ENCODE data around the gene CHAD.

The CHAD gene

DNA sequence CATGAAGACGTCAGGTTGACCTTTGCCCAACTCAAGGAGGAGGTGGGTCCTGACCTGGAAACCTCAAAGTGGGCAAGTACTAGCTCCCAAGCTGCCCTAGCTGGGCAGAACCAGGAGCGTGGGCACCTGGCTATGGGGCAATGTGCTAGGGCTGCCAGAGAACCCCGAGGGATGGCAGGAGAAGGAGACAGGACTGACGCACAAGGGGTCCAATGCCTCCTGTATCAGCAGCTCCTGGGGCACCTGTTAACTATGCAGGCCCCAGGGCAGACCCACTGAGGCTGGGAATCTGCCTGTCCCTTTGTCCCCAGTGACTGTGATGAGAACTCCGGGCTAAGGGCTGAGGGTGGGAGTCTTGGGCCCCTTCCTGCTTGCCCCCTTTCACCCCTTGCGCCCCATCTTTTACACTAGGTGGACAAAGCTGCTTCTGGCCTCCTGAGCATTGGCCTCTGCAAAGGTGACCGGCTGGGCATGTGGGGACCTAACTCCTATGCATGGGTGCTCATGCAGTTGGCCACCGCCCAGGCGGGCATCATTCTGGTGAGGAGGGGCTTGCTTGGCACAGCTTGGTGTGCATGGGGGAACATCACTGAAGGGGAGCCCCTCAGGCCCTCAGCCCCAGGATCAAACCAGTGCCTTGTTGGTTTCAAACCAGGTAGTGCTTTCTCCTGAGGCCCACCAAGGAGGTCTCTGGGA is 7.7 kb downstream of the CHAD start:
- H2BK120ac ChIP-seq (ENCODE audit: low read depth, low read length), result no peak overlapping the region
- no peaks in the 10 kb centered on the region for H3K79me1 ChIP-seq (replicated peaks; ENCODE audit: low read length, poor library complexity, severe bottlenecking)
- no peak overlapping the region for H2BK5ac ChIP-seq (ENCODE audit: low read depth, low read length, poor library complexity, severe bottlenecking)
- no peak overlapping the region for H2BK12ac ChIP-seq (ENCODE audit: low read length in 2 of 2)
- no peaks in the 10 kb centered on the region for H3K27me3 ChIP-seq (ENCODE audit: control insufficient read depth in 1 of 2, insufficient read depth in 1 of 2, low read length in 2 of 2)
- H3K4me2 ChIP-seq (ENCODE audit: low read length, poor library complexity, severe bottlenecking), result no peak overlapping the region
- no peak overlapping the region for H3K27ac ChIP-seq (ENCODE audit: low read length, poor library complexity, severe bottlenecking)
- H3K23ac ChIP-seq (ENCODE audit: low read length in 2 of 2), result no peak overlapping the region
- no peak overlapping the region for H2AK5ac ChIP-seq (ENCODE audit: low read length, severe bottlenecking)
- no peak overlapping the region for H3K18ac ChIP-seq (ENCODE audit: low read depth in 1 of 2, low read length in 2 of 2)
- H3K36me3 ChIP-seq (ENCODE audit: control insufficient read depth in 1 of 2, insufficient read depth in 2 of 2, low read depth in 1 of 2, low read length in 2 of 2), result peaks cover 0 to 51% of the 10 kb centered on the region in 2 experiments
- no peak overlapping the region for H2AFZ ChIP-seq (ENCODE audit: low read depth, low read length)
- no peak overlapping the region for H4K8ac ChIP-seq (ENCODE audit: low read length)
- no peak overlapping the region for H3K14ac ChIP-seq (ENCODE audit: low read length in 2 of 2)
- no peak overlapping the region for H2BK15ac ChIP-seq (ENCODE audit: low read depth, poor library complexity, severe bottlenecking)
- H3K4me3 ChIP-seq (ENCODE audit: insufficient read depth in 1 of 2, low read depth in 1 of 2, low read length in 2 of 2), result no peak overlapping the region
- peaks cover 8% of the 10 kb centered on the region for H3K4me1 ChIP-seq (ENCODE audit: control insufficient read depth, insufficient read depth, low read depth, low read length)
- WGBS, result 94% methylated on average over 9 of the region's 9 CpGs
- peak overlapping the region in 1 of 2 experiments; percentile 6 for H3K4ac ChIP-seq (ENCODE audit: low read depth in 1 of 2, low read length in 2 of 2)
- H3K9me3 ChIP-seq (ENCODE audit: control insufficient read depth, low read length), result no peaks in the 10 kb centered on the region
- no peak overlapping the region for H3K9ac ChIP-seq (ENCODE audit: low read length)
- H4K91ac ChIP-seq (ENCODE audit: low read length), result no peak overlapping the region
- no peak for DNase-seq

DNA sequence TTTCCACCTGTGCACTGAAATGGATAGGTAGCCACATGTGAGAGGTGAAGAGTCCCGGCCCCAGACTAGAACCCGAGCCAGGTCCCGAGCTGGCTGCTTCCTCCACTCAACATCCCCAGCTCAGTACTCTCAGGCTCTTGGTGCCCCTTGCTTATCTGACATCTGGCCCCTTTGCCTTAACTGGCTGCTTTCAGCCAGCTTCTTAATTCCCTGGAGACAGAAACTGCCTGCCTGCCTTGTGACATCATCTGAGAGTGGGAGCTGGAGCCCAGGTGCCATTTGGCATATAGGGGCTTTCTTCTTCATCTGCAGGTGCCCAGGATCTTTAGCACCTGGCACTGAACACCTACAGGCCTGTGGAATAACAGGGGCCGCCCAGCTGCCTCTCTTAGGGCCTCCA is 8.9 kb downstream of the CHAD start:
- Histone ChIP-seq H3K27ac (ENCODE audit: low read length, poor library complexity, severe bottlenecking) (no peak overlapping the region), H3K23ac (ENCODE audit: low read length in 2 of 2) (no peak overlapping the region), H2BK120ac (ENCODE audit: low read depth, low read length) (no peak overlapping the region), H2BK15ac (ENCODE audit: low read depth, poor library complexity, severe bottlenecking) (no peak overlapping the region), H3K9me3 (ENCODE audit: control insufficient read depth, low read length) (no peaks in the 10 kb centered on the region), H3K4me3 (ENCODE audit: insufficient read depth in 1 of 2, low read depth in 1 of 2, low read length in 2 of 2) (no peak overlapping the region), H3K9ac (ENCODE audit: low read length) (no peak overlapping the region), H2AK5ac (ENCODE audit: low read length, severe bottlenecking) (no peak overlapping the region), H3K4ac (ENCODE audit: low read depth in 1 of 2, low read length in 2 of 2) (no peak overlapping the region), H3K79me1 (replicated peaks; ENCODE audit: low read length, poor library complexity, severe bottlenecking) (peaks cover 3% of the 10 kb centered on the region), H2BK12ac (ENCODE audit: low read length in 2 of 2) (no peak overlapping the region), H3K36me3 (ENCODE audit: control insufficient read depth in 1 of 2, insufficient read depth in 2 of 2, low read depth in 1 of 2, low read length in 2 of 2) (peaks cover 0 to 52% of the 10 kb centered on the region in 2 experiments), H3K18ac (ENCODE audit: low read depth in 1 of 2, low read length in 2 of 2) (no peak overlapping the region), H2AFZ (ENCODE audit: low read depth, low read length) (no peak overlapping the region), H3K14ac (ENCODE audit: low read length in 2 of 2) (no peak overlapping the region), H4K8ac (ENCODE audit: low read length) (no peak overlapping the region), H3K27me3 (ENCODE audit: control insufficient read depth in 1 of 2, insufficient read depth in 1 of 2, low read length in 2 of 2) (no peaks in the 10 kb centered on the region), H2BK5ac (ENCODE audit: low read depth, low read length, poor library complexity, severe bottlenecking) (no peak overlapping the region), H4K91ac (ENCODE audit: low read length) (no peak overlapping the region), H3K4me1 (ENCODE audit: control insufficient read depth, insufficient read depth, low read depth, low read length) (peaks cover 8% of the 10 kb centered on the region), H3K4me2 (ENCODE audit: low read length, poor library complexity, severe bottlenecking) (no peak overlapping the region)
- DNase-seq, result no peak
- 96% methylated on average over 4 of the region's 4 CpGs for WGBS

DNA sequence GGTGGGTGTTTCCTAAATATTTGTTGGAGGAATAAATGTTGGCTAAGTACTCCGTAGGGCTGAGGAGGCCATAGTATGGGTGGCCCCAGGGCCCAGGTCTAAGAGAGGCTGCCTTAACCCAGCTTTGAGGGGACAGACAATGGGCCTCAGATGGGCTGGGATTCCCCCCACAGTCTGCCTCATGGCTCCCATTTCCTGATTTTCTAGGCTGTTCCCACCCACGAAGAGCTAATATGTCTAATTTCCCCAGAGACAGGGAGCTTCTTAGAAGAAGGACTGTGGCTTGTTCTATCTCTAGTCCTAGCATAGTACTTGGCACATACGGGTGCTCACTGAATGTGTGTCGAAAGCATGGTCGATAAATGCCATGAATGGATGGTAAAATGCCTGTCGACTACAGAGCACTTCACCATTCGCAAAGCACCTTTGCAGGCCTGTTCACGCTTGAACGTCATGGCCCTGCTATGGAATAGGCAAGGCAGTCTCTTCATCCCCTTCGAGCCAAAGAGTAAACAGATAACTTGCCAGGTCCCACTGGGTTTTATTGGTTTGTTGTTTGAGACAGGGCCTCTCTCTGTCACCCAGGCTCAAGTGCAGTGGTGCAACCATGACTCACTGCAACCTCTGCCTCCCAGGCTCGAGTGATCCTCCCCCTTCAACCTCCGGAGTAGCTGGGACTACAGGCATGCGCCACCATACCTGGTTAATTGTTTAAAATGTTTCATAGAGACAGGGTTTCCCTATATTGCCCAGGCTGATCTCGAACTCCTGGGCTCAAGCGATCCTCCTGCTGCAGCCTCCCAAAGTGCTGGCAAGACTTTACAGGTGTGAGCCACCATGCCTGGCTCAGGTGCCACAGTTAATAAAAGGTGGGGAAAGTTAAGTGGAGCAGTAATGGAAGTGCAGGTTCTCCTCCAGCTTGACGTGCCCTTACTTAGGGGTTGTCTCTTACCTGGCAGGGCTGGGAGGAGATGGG is 9.7 kb downstream of the CHAD start:
- 80% methylated on average over 16 of the region's 16 CpGs for WGBS

DNA sequence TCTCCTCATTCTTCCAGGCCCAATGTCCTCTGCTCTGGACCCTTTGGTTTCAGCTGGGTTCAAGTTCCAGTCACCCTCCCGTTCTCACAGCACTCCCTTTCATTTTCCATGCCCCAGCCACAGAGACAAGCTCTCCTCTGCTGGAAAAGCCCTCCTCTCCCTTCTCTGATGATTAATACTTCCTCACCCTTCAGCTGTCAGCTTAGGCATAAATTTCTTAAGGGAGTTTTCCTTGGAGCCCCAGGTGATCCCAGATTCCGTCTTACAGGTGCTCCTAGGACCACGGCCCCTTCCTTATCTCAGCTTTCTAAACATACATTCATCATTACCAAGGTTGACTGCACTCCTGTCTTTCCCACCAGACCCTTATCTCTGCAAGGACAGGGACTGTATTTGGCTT is 10.4 kb downstream of the CHAD start:
- no peak overlapping the region for H3K23ac ChIP-seq (ENCODE audit: low read length in 2 of 2)

More for the DNA sequence above, 9.7 kb downstream of the CHAD start:
- H3K9ac ChIP-seq (ENCODE audit: low read length), result no peak overlapping the region
- no peak overlapping the region for H3K27ac ChIP-seq (ENCODE audit: low read length, poor library complexity, severe bottlenecking)
- no peak overlapping the region for H3K4ac ChIP-seq (ENCODE audit: low read depth in 1 of 2, low read length in 2 of 2)
- H3K18ac ChIP-seq (ENCODE audit: low read depth in 1 of 2, low read length in 2 of 2), result no peak overlapping the region
- H2AK5ac ChIP-seq (ENCODE audit: low read length, severe bottlenecking), result no peak overlapping the region
- peaks cover 3% of the 10 kb centered on the region for H3K79me1 ChIP-seq (replicated peaks; ENCODE audit: low read length, poor library complexity, severe bottlenecking)
- H3K36me3 ChIP-seq (ENCODE audit: control insufficient read depth in 1 of 2, insufficient read depth in 2 of 2, low read depth in 1 of 2, low read length in 2 of 2), result peaks cover 0 to 46% of the 10 kb centered on the region in 2 experiments
- no peak overlapping the region for H3K4me2 ChIP-seq (ENCODE audit: low read length, poor library complexity, severe bottlenecking)
- H4K91ac ChIP-seq (ENCODE audit: low read length), result no peak overlapping the region
- no peaks in the 10 kb centered on the region for H3K27me3 ChIP-seq (ENCODE audit: control insufficient read depth in 1 of 2, insufficient read depth in 1 of 2, low read length in 2 of 2)
- peak; percentile 69 for DNase-seq
- H2BK120ac ChIP-seq (ENCODE audit: low read depth, low read length), result no peak overlapping the region
- H2BK12ac ChIP-seq (ENCODE audit: low read length in 2 of 2), result no peak overlapping the region
- no peak overlapping the region for H3K14ac ChIP-seq (ENCODE audit: low read length in 2 of 2)
- H2AFZ ChIP-seq (ENCODE audit: low read depth, low read length), result no peak overlapping the region
- H3K4me3 ChIP-seq (ENCODE audit: insufficient read depth in 1 of 2, low read depth in 1 of 2, low read length in 2 of 2), result no peak overlapping the region
- peaks cover 8% of the 10 kb centered on the region for H3K4me1 ChIP-seq (ENCODE audit: control insufficient read depth, insufficient read depth, low read depth, low read length)
- no peak overlapping the region for H2BK5ac ChIP-seq (ENCODE audit: low read depth, low read length, poor library complexity, severe bottlenecking)
- no peaks in the 10 kb centered on the region for H3K9me3 ChIP-seq (ENCODE audit: control insufficient read depth, low read length)
- H2BK15ac ChIP-seq (ENCODE audit: low read depth, poor library complexity, severe bottlenecking), result no peak overlapping the region
- no peak overlapping the region for H3K23ac ChIP-seq (ENCODE audit: low read length in 2 of 2)
- H4K8ac ChIP-seq (ENCODE audit: low read length), result no peak overlapping the region

More for the DNA sequence above, 10.4 kb downstream of the CHAD start:
- H2AK5ac ChIP-seq (ENCODE audit: low read length, severe bottlenecking), result no peak overlapping the region
- no peak overlapping the region for H3K27ac ChIP-seq (ENCODE audit: low read length, poor library complexity, severe bottlenecking)
- H2BK120ac ChIP-seq (ENCODE audit: low read depth, low read length), result no peak overlapping the region
- H3K9me3 ChIP-seq (ENCODE audit: control insufficient read depth, low read length), result no peaks in the 10 kb centered on the region
- peaks cover 3% of the 10 kb centered on the region for H3K79me1 ChIP-seq (replicated peaks; ENCODE audit: low read length, poor library complexity, severe bottlenecking)
- no peak for DNase-seq
- no peak overlapping the region for H2AFZ ChIP-seq (ENCODE audit: low read depth, low read length)
- H2BK5ac ChIP-seq (ENCODE audit: low read depth, low read length, poor library complexity, severe bottlenecking), result no peak overlapping the region
- H3K18ac ChIP-seq (ENCODE audit: low read depth in 1 of 2, low read length in 2 of 2), result no peak overlapping the region
- peaks cover 0 to 40% of the 10 kb centered on the region in 2 experiments for H3K36me3 ChIP-seq (ENCODE audit: control insufficient read depth in 1 of 2, insufficient read depth in 2 of 2, low read depth in 1 of 2, low read length in 2 of 2)
- WGBS, result 85% methylated on average over 3 of the region's 3 CpGs
- H3K4me3 ChIP-seq (ENCODE audit: insufficient read depth in 1 of 2, low read depth in 1 of 2, low read length in 2 of 2), result no peak overlapping the region
- peaks cover 8% of the 10 kb centered on the region for H3K4me1 ChIP-seq (ENCODE audit: control insufficient read depth, insufficient read depth, low read depth, low read length)
- H4K8ac ChIP-seq (ENCODE audit: low read length), result no peak overlapping the region
- H2BK15ac ChIP-seq (ENCODE audit: low read depth, poor library complexity, severe bottlenecking), result no peak overlapping the region
- H3K14ac ChIP-seq (ENCODE audit: low read length in 2 of 2), result no peak overlapping the region
- H3K4ac ChIP-seq (ENCODE audit: low read depth in 1 of 2, low read length in 2 of 2), result no peak overlapping the region
- H2BK12ac ChIP-seq (ENCODE audit: low read length in 2 of 2), result no peak overlapping the region
- no peaks in the 10 kb centered on the region for H3K27me3 ChIP-seq (ENCODE audit: control insufficient read depth in 1 of 2, insufficient read depth in 1 of 2, low read length in 2 of 2)
- H4K91ac ChIP-seq (ENCODE audit: low read length), result no peak overlapping the region
- H3K9ac ChIP-seq (ENCODE audit: low read length), result no peak overlapping the region
- no peak overlapping the region for H3K4me2 ChIP-seq (ENCODE audit: low read length, poor library complexity, severe bottlenecking)
